ENCODE results near the gene LRP6.

The LRP6 gene

DNA sequence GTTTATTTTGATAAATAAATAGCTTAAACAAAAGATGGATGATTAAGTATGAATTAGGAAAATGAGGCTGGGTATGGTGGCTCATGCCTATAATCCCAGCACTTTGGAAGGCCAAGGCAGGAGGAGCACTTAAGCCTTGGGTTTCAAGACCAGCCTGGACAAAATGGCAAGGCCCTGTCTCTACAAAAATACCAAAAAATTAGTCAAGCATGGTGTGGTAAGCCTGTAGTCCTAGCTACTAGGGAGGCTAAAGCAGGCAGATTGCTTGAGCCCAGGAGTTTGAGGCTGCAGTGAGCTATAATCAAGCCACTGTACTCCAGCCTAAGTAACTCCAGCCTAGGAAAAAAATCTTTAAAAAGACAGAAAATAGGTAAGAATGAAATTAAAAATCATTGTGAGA is 100.1 kb downstream of the LRP6 start:
- DNase-seq (ENCODE audit: extremely low read depth, low read depth) = no peak
- TF ChIP-seq, protein P1, sequence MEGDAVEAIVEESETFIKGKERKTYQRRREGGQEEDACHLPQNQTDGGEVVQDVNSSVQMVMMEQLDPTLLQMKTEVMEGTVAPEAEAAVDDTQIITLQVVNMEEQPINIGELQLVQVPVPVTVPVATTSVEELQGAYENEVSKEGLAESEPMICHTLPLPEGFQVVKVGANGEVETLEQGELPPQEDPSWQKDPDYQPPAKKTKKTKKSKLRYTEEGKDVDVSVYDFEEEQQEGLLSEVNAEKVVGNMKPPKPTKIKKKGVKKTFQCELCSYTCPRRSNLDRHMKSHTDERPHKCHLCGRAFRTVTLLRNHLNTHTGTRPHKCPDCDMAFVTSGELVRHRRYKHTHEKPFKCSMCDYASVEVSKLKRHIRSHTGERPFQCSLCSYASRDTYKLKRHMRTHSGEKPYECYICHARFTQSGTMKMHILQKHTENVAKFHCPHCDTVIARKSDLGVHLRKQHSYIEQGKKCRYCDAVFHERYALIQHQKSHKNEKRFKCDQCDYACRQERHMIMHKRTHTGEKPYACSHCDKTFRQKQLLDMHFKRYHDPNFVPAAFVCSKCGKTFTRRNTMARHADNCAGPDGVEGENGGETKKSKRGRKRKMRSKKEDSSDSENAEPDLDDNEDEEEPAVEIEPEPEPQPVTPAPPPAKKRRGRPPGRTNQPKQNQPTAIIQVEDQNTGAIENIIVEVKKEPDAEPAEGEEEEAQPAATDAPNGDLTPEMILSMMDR (IDR thresholded peaks at IDR 0.05; ENCODE audit: low read depth, low read length) = no peak

DNA sequence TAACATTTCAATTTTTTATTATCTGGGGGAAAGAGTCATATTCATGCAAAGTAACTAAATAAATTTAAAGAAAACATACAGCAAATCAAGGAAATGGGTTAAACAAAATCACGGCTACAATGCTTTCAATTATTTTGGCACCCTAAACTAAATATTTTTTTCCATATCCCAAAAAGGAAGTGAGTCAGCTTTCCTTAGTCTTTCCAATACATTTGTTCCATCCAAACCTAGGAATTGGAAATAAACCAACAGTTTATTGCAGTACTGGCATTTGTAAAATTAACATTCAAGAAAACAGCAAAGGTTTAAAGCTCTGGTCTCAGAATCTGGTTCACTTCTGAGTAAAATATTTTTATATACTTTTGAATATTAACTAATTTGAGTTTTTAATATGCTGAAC is 106.9 kb downstream of the LRP6 start:
- TF ChIP-seq, protein P1 (IDR thresholded peaks at IDR 0.05; ENCODE audit: low read depth, low read length) = no peak
- DNase-seq (ENCODE audit: extremely low read depth, low read depth) = no peak

DNA sequence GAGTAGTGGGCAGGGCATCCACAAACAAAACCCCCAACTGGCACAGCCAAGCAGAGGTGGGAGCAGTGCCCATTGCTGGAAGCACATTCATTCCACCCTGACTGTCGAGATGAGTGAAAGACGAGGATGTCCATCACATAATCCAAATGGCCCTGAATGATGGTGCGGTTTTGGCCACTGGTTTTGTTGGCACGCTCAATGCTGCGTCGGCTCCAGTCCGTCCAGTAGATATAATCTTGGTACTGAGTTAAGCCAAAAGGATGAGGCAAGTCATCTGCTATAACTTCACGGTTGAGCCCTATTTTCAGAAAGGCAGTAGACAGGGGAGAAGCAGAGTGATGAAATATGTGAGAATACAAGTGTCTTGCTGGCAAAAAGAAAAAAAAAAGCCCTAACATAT is 108.0 kb downstream of the LRP6 start:
- DNase-seq (ENCODE audit: extremely low read depth, low read depth) = no peak
- TF ChIP-seq, protein P1 (IDR thresholded peaks at IDR 0.05; ENCODE audit: low read depth, low read length) = no peak

DNA sequence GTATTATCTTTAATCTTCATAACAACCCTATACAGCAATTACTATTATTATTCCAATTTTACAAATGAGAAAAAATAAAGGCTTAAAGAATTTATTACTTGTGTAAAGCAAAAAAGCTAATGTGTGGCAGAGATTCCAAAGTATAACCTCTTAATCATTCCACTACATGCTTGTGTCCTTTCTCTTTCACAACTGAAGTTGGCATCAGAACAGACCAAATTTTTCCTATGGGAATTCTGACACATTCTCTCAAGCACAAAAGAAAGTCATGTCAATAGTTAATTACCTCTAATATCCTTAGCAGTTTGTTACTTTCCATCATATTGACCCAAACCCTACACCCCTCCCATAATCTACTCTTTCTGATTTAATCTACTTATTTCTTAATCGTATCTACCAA is 109.4 kb downstream of the LRP6 start:
- no peak for DNase-seq (ENCODE audit: extremely low read depth, low read depth)
- TF ChIP-seq, protein P1 (IDR thresholded peaks at IDR 0.05; ENCODE audit: low read depth, low read length) = no peak

DNA sequence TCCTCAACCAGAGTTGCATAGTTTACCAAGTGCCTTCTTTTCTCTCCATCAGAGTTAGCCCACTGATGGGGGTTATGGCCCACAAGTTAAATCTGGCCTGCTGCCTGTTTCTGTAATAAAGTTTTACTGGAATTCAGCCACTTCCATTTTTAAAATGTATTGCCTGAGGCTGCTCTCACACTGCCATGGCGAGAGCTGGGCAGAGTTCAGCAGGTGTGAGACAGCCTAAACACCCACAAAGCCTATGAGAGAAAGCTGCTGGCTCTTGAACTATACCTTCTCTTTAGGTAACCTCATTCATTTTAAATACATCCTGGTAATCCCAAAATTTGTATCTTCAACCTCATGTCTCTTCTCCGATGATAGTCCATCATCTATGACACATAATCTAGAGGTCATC is 110.0 kb downstream of the LRP6 start:
- no peak for DNase-seq (ENCODE audit: extremely low read depth, low read depth)
- TF ChIP-seq, protein P1 (IDR thresholded peaks at IDR 0.05; ENCODE audit: low read depth, low read length) = no peak

DNA sequence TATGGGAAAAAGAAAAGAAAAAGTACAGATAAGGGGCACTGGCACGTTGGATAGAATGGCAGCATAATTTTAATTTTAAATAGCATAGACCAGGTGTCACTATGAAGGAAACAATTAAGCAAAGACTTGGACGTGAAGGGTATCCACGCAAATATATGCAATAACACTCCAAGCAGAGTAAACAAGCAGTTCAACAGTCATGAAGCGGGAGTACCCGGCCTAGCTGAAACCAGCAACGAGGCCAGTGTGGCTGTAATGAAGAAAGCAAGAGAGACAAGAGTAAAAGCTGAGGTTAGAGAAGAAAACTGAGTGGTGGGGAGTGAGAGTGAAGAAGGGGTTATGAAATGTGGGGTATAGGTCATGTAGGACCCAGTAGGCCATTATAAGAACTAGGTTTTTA is 110.7 kb downstream of the LRP6 start:
- TF ChIP-seq, protein P1 (IDR thresholded peaks at IDR 0.05; ENCODE audit: low read depth, low read length) = no peak
- no peak for DNase-seq (ENCODE audit: extremely low read depth, low read depth)

DNA sequence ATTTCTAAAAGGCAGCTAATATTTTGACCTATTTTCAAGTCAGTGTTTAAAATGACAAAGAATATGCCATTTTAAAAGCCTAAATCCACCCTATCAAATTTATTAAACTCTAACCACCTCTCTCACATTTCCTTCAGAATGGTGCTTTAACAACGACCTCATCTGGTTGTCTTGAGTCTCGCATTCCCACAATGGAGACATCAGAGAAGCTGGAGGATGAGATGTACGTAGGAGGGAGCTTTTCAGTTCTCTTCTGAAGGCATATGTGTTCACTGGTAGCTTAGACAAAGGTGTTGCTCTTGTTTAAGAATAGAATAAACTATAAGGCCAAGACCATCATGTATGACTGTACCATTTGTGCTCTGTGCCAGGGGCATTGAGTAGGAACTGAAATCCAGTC is 113.2 kb downstream of the LRP6 start:
- TF ChIP-seq, protein P1 (IDR thresholded peaks at IDR 0.05; ENCODE audit: low read depth, low read length) = no peak

More for the DNA sequence above, 113.2 kb downstream of the LRP6 start:
- DNase-seq (ENCODE audit: extremely low read depth, low read depth) = no peak
